CD8-positive, alpha-beta memory T cell (primary cell): ENCODE results near the gene TMEM123. TPM values are rescaled to one million over a fixed set of nuclear protein-coding genes. Genes with fewer than 3 reads are reported as not detected.
A peak's percentile ranks its signal among the peaks of the same experiment; 100 is the strongest.

Experiments used
- CTCF ChIA-PET: fragments of 350-600 bp; sonication (Branson Sonifier 250); formaldehyde crosslinking; loops from one replicate; lab custom pipeline; 2021; ENCODE audit warnings: antibody characterized with exemption; lab: Charles Lee
- POLR2A ChIA-PET: fragments of 350-600 bp; sonication (Branson Sonifier 250); formaldehyde crosslinking; loops from one replicate; lab custom pipeline; 2021; ENCODE audit warnings: antibody characterized with exemption; lab: Charles Lee
- DNase-seq, 5 donors: peaks; one replicate each; pipeline versions ENCODE4 v3.0.0 to v3.0.0-alpha.2; 2020 to 2022; ENCODE audit warnings: mixed read lengths in 1 of 5
- H3K27ac ChIP-seq: one replicate; pipeline ENCODE4 v1.7.0; 2013; ENCODE audit warnings: low read depth, mild to moderate bottlenecking, low read length, moderate library complexity
- H3K27me3 ChIP-seq: 2 replicates; pipeline ENCODE4 v1.7.0; 2013; ENCODE audit warnings: low read length, mild to moderate bottlenecking; ENCODE audit not compliant: insufficient read depth, poor library complexity, severe bottlenecking
- H3K36me3 ChIP-seq: 2 replicates; pipeline ENCODE4 v1.7.0; 2013; ENCODE audit warnings: mild to moderate bottlenecking, low read length, moderate library complexity; ENCODE audit not compliant: insufficient read depth
- H3K4me1 ChIP-seq: 2 replicates; pipeline ENCODE4 v1.7.0; 2013; ENCODE audit warnings: mild to moderate bottlenecking, low read length, moderate library complexity; ENCODE audit not compliant: insufficient read depth
- H3K4me3 ChIP-seq: 2 replicates; pipeline ENCODE4 v1.7.0; 2013; ENCODE audit warnings: mild to moderate bottlenecking, low read length
- H3K9me3 ChIP-seq: 2 replicates; pipeline ENCODE4 v1.7.0; 2013; ENCODE audit warnings: mild to moderate bottlenecking, low read length
- H3K27ac Mint-ChIP-seq, 8 donors: one replicate each; pipeline ENCODE4 v1.8.0; 2020 to 2021; ENCODE audit warnings: mixed read lengths in 8 of 8, mild to moderate bottlenecking in 6 of 8, inconsistent platforms in 3 of 8, moderate library complexity in 3 of 8
- H3K27me3 Mint-ChIP-seq, 2 donors: one replicate each; pipeline ENCODE4 v1.8.0; 2020 to 2021; ENCODE audit warnings: mixed read lengths in 2 of 2, mild to moderate bottlenecking in 1 of 2, moderate library complexity in 1 of 2
- H3K36me3 Mint-ChIP-seq, 3 donors: one replicate each; pipeline ENCODE4 v1.8.0; 2020 to 2021; ENCODE audit warnings: mixed read lengths in 3 of 3, inconsistent platforms in 1 of 3, mild to moderate bottlenecking in 1 of 3
- H3K4me1 Mint-ChIP-seq, 3 donors: one replicate each; pipeline ENCODE4 v1.8.0; 2020 to 2021; ENCODE audit warnings: mixed read lengths in 3 of 3, inconsistent platforms in 1 of 3, mild to moderate bottlenecking in 1 of 3
- H3K4me3 Mint-ChIP-seq, 7 donors: one replicate each; pipeline ENCODE4 v1.8.0; 2020 to 2021; ENCODE audit warnings: mixed read lengths in 7 of 7, mild to moderate bottlenecking in 6 of 7, moderate library complexity in 4 of 7, inconsistent platforms in 2 of 7
- H3K9me3 Mint-ChIP-seq, 5 donors: one replicate each; pipeline ENCODE4 v1.8.0; 2020 to 2022; ENCODE audit warnings: mixed read lengths in 5 of 5, mild to moderate bottlenecking in 3 of 5, moderate library complexity in 2 of 5, inconsistent platforms in 1 of 5
- polyA plus RNA-seq: library from polyadenylated mRNA; unstranded; fragments of 300-500 nt; fragmentation: Illumina TruSeq; gene quantifications from one replicate; pipeline ENCODE4 v1.2.3, GENCODE V29; 2021
- total RNA-seq, 2 experiments: library from RNA; stranded (reverse); gene quantifications; one replicate each; pipeline ENCODE4 v1.2.3, GENCODE V29; 2021

Gene TMEM123
- total and polyA plus RNA-seq, 3 experiments from 2014 or later, result 257 to 491 (median 259) TPM

- no peaks in the 10 kb centered on the region for H3K36me3 ChIP-seq
- no peaks in the 10 kb centered on the region for H3K9me3 Mint-ChIP-seq
- H3K9me3 ChIP-seq, result no peaks in the 10 kb centered on the region
- H3K4me1 ChIP-seq, result peaks cover 36% of the 10 kb centered on the region
- no peaks in the 10 kb centered on the region for H3K27me3 Mint-ChIP-seq
- DNase-seq, result no peak
- POLR2A ChIA-PET, result no interaction called here
- H3K4me3 ChIP-seq, result no peak overlapping the region
- H3K27me3 ChIP-seq, result no peaks in the 10 kb centered on the region
- no peaks in the 10 kb centered on the region for H3K36me3 Mint-ChIP-seq
- H3K27ac ChIP-seq, result no peak overlapping the region
- CTCF ChIA-PET, result interaction anchor here (1.4 kb wide), 1 partner anchor 9 kb away, joined by 4 read pairs; no protein-coding TSS in a partner anchor
- H3K27ac Mint-ChIP-seq, result no peak overlapping the region
- H3K4me1 Mint-ChIP-seq, result peaks cover 33 to 55% (median 47%) of the 10 kb centered on the region in 3 donors
- H3K4me3 Mint-ChIP-seq, result no peak overlapping the region
Observed at GRCh38 chr11:102462610-102463009, 10.0 kb upstream of the TMEM123 start.

DNA sequence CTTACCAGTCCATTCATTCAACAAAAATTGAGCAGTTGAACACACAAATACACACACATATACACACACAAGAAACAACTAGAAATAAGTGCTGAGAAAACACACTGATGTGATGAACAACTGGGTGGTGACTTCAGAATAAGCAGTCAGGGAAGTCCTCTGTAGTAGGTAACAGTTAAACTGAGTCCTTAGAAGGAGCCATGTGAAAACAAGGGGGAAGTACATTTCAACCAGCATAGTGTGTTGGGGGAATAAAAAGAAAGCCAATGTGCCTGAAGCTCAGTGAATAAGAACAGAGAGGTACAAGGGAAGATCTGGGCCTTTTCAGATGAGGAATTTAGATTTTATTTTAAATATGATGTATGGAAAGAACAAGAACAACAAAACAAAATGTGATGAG, 6.8 kb upstream of the TMEM123 start:
- no peak overlapping the region for H3K27ac Mint-ChIP-seq
- H3K27me3 Mint-ChIP-seq, result no peaks in the 10 kb centered on the region
- H3K4me1 Mint-ChIP-seq, result peaks cover 14 to 42% (median 36%) of the 10 kb centered on the region in 3 donors

DNA sequence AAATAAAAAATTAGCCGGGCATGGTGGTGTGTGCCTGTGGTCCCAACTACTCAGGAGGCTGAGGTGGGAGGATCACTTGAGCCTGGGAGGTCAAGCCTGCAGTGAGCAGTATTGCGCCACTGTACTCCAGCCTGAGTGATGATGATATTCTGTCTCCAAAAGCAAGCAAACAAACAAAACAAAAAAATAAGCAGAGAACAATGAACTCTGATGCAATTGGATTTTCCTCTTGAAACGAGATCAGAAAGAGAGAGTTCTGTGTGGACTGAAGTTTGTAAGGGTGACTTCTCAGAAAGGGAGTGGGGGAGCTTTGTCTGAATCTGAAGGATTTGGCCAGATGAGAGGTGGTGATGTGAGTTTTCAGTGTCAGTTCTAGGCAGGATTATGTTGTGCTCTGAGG, 6.0 kb upstream of the TMEM123 start:
- peak overlapping the region in 1 of 8 donors; percentile 58 for H3K27ac Mint-ChIP-seq
- no peak overlapping the region for H3K4me3 Mint-ChIP-seq
- Histone ChIP-seq H3K4me3 (no peak overlapping the region), H3K36me3 (no peaks in the 10 kb centered on the region), H3K27me3 (no peaks in the 10 kb centered on the region), H3K9me3 (no peaks in the 10 kb centered on the region), H3K27ac (no peak overlapping the region), H3K4me1 (peaks cover 22% of the 10 kb centered on the region)
- H3K36me3 Mint-ChIP-seq, result no peaks in the 10 kb centered on the region
- peaks cover 12 to 44% (median 39%) of the 10 kb centered on the region in 3 donors for H3K4me1 Mint-ChIP-seq
- no peaks in the 10 kb centered on the region for H3K9me3 Mint-ChIP-seq
- H3K27me3 Mint-ChIP-seq, result no peaks in the 10 kb centered on the region
- ChIA-PET POLR2A (no interaction called here), CTCF (interaction anchor here (1.4 kb wide), 1 partner anchor 171 kb away, joined by 3 read pairs; no protein-coding TSS in a partner anchor)
- no peak for DNase-seq

More for the DNA sequence above, 6.8 kb upstream of the TMEM123 start:
- Mint-ChIP-seq H3K36me3 (no peaks in the 10 kb centered on the region), H3K4me3 (no peak overlapping the region), H3K9me3 (no peaks in the 10 kb centered on the region)
- ChIA-PET CTCF (no interaction called here), POLR2A (no interaction called here)
- H3K36me3 ChIP-seq, result no peaks in the 10 kb centered on the region
- H3K27me3 ChIP-seq, result no peaks in the 10 kb centered on the region
- no peaks in the 10 kb centered on the region for H3K9me3 ChIP-seq
- no peak for DNase-seq
- no peak overlapping the region for H3K4me3 ChIP-seq
- H3K27ac ChIP-seq, result no peak overlapping the region
- peaks cover 17% of the 10 kb centered on the region for H3K4me1 ChIP-seq

- ChIA-PET POLR2A (no interaction called here), CTCF (interaction anchor here (1.1 to 1.4 kb wide), 2 partner anchors 38 to 170 kb away, joined by 3 read pairs; no protein-coding TSS in a partner anchor)
- no peak overlapping the region for H3K27ac ChIP-seq
- DNase-seq, result no peak
- H3K9me3 Mint-ChIP-seq, result no peaks in the 10 kb centered on the region
- no peaks in the 10 kb centered on the region for H3K36me3 Mint-ChIP-seq
- no peaks in the 10 kb centered on the region for H3K9me3 ChIP-seq
- peaks cover 18 to 51% (median 46%) of the 10 kb centered on the region in 3 donors for H3K4me1 Mint-ChIP-seq
- peak overlapping the region in 1 of 8 donors; percentile 5 for H3K27ac Mint-ChIP-seq
- peaks cover 27% of the 10 kb centered on the region for H3K4me1 ChIP-seq
- no peaks in the 10 kb centered on the region for H3K27me3 ChIP-seq
- H3K4me3 ChIP-seq, result no peak overlapping the region
- no peaks in the 10 kb centered on the region for H3K36me3 ChIP-seq
- no peaks in the 10 kb centered on the region for H3K27me3 Mint-ChIP-seq
- H3K4me3 Mint-ChIP-seq, result peak overlapping the region in 1 of 7 donors; percentile 18
Observed at GRCh38 chr11:102457865-102458264, 5.3 kb upstream of the TMEM123 start.

- Histone ChIP-seq H3K27ac (no peak overlapping the region), H3K4me3 (no peak overlapping the region), H3K4me1 (peaks cover 22% of the 10 kb centered on the region), H3K27me3 (no peaks in the 10 kb centered on the region), H3K9me3 (no peaks in the 10 kb centered on the region), H3K36me3 (no peaks in the 10 kb centered on the region)
- H3K27me3 Mint-ChIP-seq, result no peaks in the 10 kb centered on the region
- no peak overlapping the region for H3K4me3 Mint-ChIP-seq
- CTCF ChIA-PET, result interaction anchor here (1.1 to 1.4 kb wide), 2 partner anchors 39 to 169 kb away, joined by 3 read pairs; no protein-coding TSS in a partner anchor
- DNase-seq, result no peak
- peaks cover 0 to 2% (median 0%) of the 10 kb centered on the region in 3 donors for H3K36me3 Mint-ChIP-seq
- H3K4me1 Mint-ChIP-seq, result peaks cover 20 to 53% (median 48%) of the 10 kb centered on the region in 3 donors
- H3K9me3 Mint-ChIP-seq, result no peaks in the 10 kb centered on the region
- peak overlapping the region in 1 of 8 donors; percentile 50 for H3K27ac Mint-ChIP-seq
- POLR2A ChIA-PET, result no interaction called here
Observed at GRCh38 chr11:102457056-102457677, 4.6 kb upstream of the TMEM123 start.

- no peaks in the 10 kb centered on the region for H3K9me3 ChIP-seq
- H3K27me3 Mint-ChIP-seq, result no peaks in the 10 kb centered on the region
- ChIA-PET CTCF (no interaction called here), POLR2A (no interaction called here)
- H3K4me3 Mint-ChIP-seq, result no peak overlapping the region
- H3K36me3 Mint-ChIP-seq, result peaks cover 0 to 10% (median 0%) of the 10 kb centered on the region in 3 donors
- H3K4me1 ChIP-seq, result peaks cover 22% of the 10 kb centered on the region
- no peaks in the 10 kb centered on the region for H3K27me3 ChIP-seq
- H3K9me3 Mint-ChIP-seq, result no peaks in the 10 kb centered on the region
- no peaks in the 10 kb centered on the region for H3K36me3 ChIP-seq
- H3K27ac ChIP-seq, result no peak overlapping the region
- peaks cover 22 to 58% (median 55%) of the 10 kb centered on the region in 3 donors for H3K4me1 Mint-ChIP-seq
- no peak for DNase-seq
- no peak overlapping the region for H3K4me3 ChIP-seq
- no peak overlapping the region for H3K27ac Mint-ChIP-seq
Observed at GRCh38 chr11:102456381-102456780, 3.8 kb upstream of the TMEM123 start.

GRCh38 chr11:102453921-102454320, 1.4 kb upstream of the TMEM123 start:
- Histone ChIP-seq H3K36me3 (no peaks in the 10 kb centered on the region), H3K27me3 (no peaks in the 10 kb centered on the region), H3K9me3 (no peaks in the 10 kb centered on the region), H3K4me1 (peaks cover 43% of the 10 kb centered on the region), H3K4me3 (no peak overlapping the region), H3K27ac (no peak overlapping the region)
- ChIA-PET POLR2A (interaction anchor here (1.4 kb wide), 1 partner anchor 13 kb away, joined by 4 read pairs; no protein-coding TSS in a partner anchor), CTCF (interaction anchor here (0.9 to 2.0 kb wide), 4 partner anchors 8 to 159 kb away, joined by 3 to 8 read pairs (median 6); no protein-coding TSS in a partner anchor)
- Mint-ChIP-seq H3K27me3 (no peaks in the 10 kb centered on the region), H3K4me1 (peaks cover 46 to 80% (median 78%) of the 10 kb centered on the region in 3 donors), H3K36me3 (peaks cover 0 to 19% (median 0%) of the 10 kb centered on the region in 3 donors), H3K9me3 (no peaks in the 10 kb centered on the region), H3K27ac (peak overlapping the region; percentile 54 to 98 (median 91)), H3K4me3 (peak overlapping the region in 3 of 7 donors; percentile 15 to 97 (median 46))
- no peak for DNase-seq

- POLR2A ChIA-PET, result interaction anchor here (1.4 kb wide), 1 partner anchor 13 kb away, joined by 4 read pairs; no protein-coding TSS in a partner anchor
- Mint-ChIP-seq H3K27ac (peak overlapping the region; percentile 91 to 98 (median 96)), H3K27me3 (no peaks in the 10 kb centered on the region), H3K36me3 (peaks cover 0 to 25% (median 0%) of the 10 kb centered on the region in 3 donors), H3K4me1 (peaks cover 52 to 80% (median 78%) of the 10 kb centered on the region in 3 donors), H3K4me3 (peak overlapping the region; percentile 92 to 97 (median 97)), H3K9me3 (no peaks in the 10 kb centered on the region)
- Histone ChIP-seq H3K27me3 (no peaks in the 10 kb centered on the region), H3K4me3 (peak overlapping the region; percentile 54), H3K9me3 (no peaks in the 10 kb centered on the region), H3K4me1 (peaks cover 50% of the 10 kb centered on the region), H3K27ac (peak overlapping the region; percentile 76), H3K36me3 (no peaks in the 10 kb centered on the region)
- CTCF ChIA-PET, result interaction anchor here (0.6 to 2.0 kb wide), 7 partner anchors 9 to 159 kb away, joined by 3 to 8 read pairs (median 4); no protein-coding TSS in a partner anchor
- DNase-seq, result no peak
Observed at GRCh38 chr11:102453302-102453695, 734 bp upstream of the TMEM123 start.
